ENCODE data around the gene APOM.

APOM gene

DNA sequence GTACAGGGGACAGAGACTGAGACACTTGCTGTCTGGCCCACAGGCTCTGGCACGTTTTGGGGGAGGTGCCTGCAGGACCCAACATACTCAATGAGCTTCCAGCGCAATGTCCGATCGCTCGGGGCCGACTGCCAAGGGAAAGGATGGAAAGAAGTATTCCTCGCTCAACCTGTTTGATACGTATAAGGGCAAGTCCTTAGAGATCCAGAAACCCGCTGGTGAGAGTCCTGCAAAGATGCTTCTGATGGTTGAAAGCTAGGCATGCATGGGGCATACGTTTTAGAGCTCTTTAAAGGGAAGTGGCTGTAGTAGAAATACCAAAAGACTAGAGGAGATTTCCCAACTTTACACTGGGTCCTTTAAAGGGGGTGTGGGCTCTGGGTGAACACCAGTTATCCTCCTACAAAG, 33.0 kb upstream of the APOM start:
- no peak for ATAC-seq
- TF ChIP-seq, protein P1, sequence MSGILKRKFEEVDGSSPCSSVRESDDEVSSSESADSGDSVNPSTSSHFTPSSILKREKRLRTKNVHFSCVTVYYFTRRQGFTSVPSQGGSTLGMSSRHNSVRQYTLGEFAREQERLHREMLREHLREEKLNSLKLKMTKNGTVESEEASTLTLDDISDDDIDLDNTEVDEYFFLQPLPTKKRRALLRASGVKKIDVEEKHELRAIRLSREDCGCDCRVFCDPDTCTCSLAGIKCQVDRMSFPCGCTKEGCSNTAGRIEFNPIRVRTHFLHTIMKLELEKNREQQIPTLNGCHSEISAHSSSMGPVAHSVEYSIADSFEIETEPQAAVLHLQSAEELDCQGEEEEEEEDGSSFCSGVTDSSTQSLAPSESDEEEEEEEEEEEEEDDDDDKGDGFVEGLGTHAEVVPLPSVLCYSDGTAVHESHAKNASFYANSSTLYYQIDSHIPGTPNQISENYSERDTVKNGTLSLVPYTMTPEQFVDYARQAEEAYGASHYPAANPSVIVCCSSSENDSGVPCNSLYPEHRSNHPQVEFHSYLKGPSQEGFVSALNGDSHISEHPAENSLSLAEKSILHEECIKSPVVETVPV (CRISPR knock-in tag; IDR thresholded peaks at IDR 0.05): no peak
- TF ChIP-seq ISL1 (CRISPR knock-in tag; IDR thresholded peaks at IDR 0.05) (no peak), BACH2 (CRISPR knock-in tag; IDR thresholded peaks at IDR 0.05; ENCODE audit: borderline replicate concordance) (no peak), ZNF8 (CRISPR knock-in tag; IDR thresholded peaks at IDR 0.05) (no peak), PPARA (CRISPR knock-in tag; IDR thresholded peaks at IDR 0.05; ENCODE audit: borderline replicate concordance) (no peak)

DNA sequence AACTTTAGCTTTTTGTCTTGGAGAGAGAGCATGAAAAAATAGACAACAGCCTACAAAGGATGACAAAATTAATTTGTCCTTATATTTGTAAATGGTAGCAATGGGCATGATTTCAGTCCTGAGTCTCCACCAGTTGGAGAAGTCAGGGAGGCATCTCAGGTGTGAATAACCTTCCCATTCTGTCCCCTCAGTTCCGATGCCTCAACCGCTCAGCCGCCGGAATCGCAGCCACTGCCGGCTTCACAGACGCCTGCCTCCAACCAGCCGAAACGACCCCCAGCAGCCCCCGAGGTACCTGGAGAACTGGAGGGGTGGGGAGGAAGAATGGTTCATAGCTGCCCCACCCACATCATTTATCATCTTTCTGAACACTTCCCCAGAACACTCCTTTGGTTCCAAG, 31.6 kb upstream of the APOM start:
- TF ChIP-seq SNAI2 (CRISPR knock-in tag; IDR thresholded peaks at IDR 0.05) (no peak), ZFP30 (CRISPR knock-in tag; IDR thresholded peaks at IDR 0.05) (no peak), PPARA (CRISPR knock-in tag; IDR thresholded peaks at IDR 0.05; ENCODE audit: borderline replicate concordance) (no peak), CSDC2 (CRISPR knock-in tag; IDR thresholded peaks at IDR 0.05) (no peak), ZNF70 (CRISPR knock-in tag; IDR thresholded peaks at IDR 0.05) (no peak), POU6F1 (CRISPR knock-in tag; IDR thresholded peaks at IDR 0.05; ENCODE audit: borderline replicate concordance, low read depth) (no peak), GLIS3 (CRISPR knock-in tag; IDR thresholded peaks at IDR 0.05) (no peak), RARB (CRISPR knock-in tag; IDR thresholded peaks at IDR 0.05) (no peak), ZFP3 (CRISPR knock-in tag; IDR thresholded peaks at IDR 0.05) (no peak), OSR1 (CRISPR knock-in tag; IDR thresholded peaks at IDR 0.05) (no peak), ARNTL (CRISPR knock-in tag; IDR thresholded peaks at IDR 0.05; ENCODE audit: borderline replicate concordance, low read depth) (no peak), PATZ1 (CRISPR knock-in tag; IDR thresholded peaks at IDR 0.05; ENCODE audit: borderline replicate concordance) (no peak), TCF4 (CRISPR knock-in tag; IDR thresholded peaks at IDR 0.05; ENCODE audit: borderline replicate concordance) (no peak), ZNF565 (CRISPR knock-in tag; conservative IDR thresholded peaks at IDR 0.05; ENCODE audit: low read depth) (no peak), ZNF8 (CRISPR knock-in tag; IDR thresholded peaks at IDR 0.05) (no peak)
- no peak for ATAC-seq

DNA sequence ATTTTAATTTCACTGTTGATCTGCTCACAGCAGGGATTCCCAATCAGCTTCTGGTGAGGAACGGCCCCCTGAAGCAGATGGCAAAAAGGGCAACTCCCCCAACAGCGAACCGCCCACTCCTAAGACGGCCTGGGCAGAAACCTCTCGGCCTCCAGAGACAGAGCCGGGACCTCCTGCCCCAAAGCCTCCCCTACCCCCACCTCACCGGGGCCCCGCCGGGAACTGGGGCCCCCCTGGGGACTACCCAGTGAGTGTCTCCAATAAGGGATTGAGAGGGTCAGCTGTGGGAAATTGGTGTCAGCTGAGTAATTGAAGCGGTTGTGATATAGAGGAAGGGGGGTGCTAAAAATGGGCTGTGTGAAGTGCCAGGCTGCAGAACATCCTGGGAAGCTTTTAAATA, 28.7 kb upstream of the APOM start:
- ATAC-seq: no peak
- TF ChIP-seq CSDC2 (CRISPR knock-in tag; IDR thresholded peaks at IDR 0.05): no peak
- TF ChIP-seq ZFP30 (CRISPR knock-in tag; IDR thresholded peaks at IDR 0.05): no peak
- no peak for TF ChIP-seq TOX (CRISPR knock-in tag; IDR thresholded peaks at IDR 0.05; ENCODE audit: borderline replicate concordance)
- TF ChIP-seq CREB5 (CRISPR knock-in tag; IDR thresholded peaks at IDR 0.05; ENCODE audit: low read depth): no peak
- TF ChIP-seq, protein P1 (CRISPR knock-in tag; IDR thresholded peaks at IDR 0.05): no peak
- TF ChIP-seq ZNF565 (CRISPR knock-in tag; conservative IDR thresholded peaks at IDR 0.05; ENCODE audit: low read depth): no peak
- no peak for TF ChIP-seq BACH2 (CRISPR knock-in tag; IDR thresholded peaks at IDR 0.05; ENCODE audit: borderline replicate concordance)
- no peak for TF ChIP-seq TCF4 (CRISPR knock-in tag; IDR thresholded peaks at IDR 0.05; ENCODE audit: borderline replicate concordance)
- TF ChIP-seq TSHZ2 (CRISPR knock-in tag; IDR thresholded peaks at IDR 0.05): no peak
- no peak for TF ChIP-seq SNAI2 (CRISPR knock-in tag; IDR thresholded peaks at IDR 0.05)

Measured in SK-N-SH treated with all-trans-retinoic acid at 6 μM for 48 hours (cell line).